Stimulated activated CD8-positive, alpha-beta memory T cell treated with anti-CD3 and anti-CD28 coated beads, Interleukin-4, amount 100 ng/mL, for 4 hours (primary cell): ENCODE results near the gene MAPRE2.
"Not testable (repeated sequence)": the region's sequence is repeated elsewhere in the genome, so short reads cannot be mapped to it uniquely, and the experiment has no call there.

Experiments used
- DNase-seq, 2 donors: peaks; one replicate each; pipeline ENCODE4 v3.0.0-alpha.2; 2020; ENCODE audit warnings: low read depth in 2 of 2, low spot score in 1 of 2

Gene MAPRE2

GRCh38 chr18:35089382-35089781, 48.2 kb downstream of the MAPRE2 start:
- DNase-seq: no peak

- no peak for DNase-seq
These were observed 48.8 kb downstream of the MAPRE2 start for GRCh38 chr18:35089891-35090550.

GRCh38 chr18:35091841-35092240, 50.6 kb downstream of the MAPRE2 start:
- DNase-seq: no peak

GRCh38 chr18:35095983-35096676, 54.9 kb downstream of the MAPRE2 start:
- DNase-seq: no peak

GRCh38 chr18:35096677-35097011, 55.4 kb downstream of the MAPRE2 start:
- no peak for DNase-seq

GRCh38 chr18:35097195-35097594, 56.0 kb downstream of the MAPRE2 start:
- no peak for DNase-seq

- no peak for DNase-seq
These were observed 56.5 kb downstream of the MAPRE2 start for GRCh38 chr18:35097763-35098162.

GRCh38 chr18:35099911-35100310, 58.7 kb downstream of the MAPRE2 start:
- no peak for DNase-seq

GRCh38 chr18:35104391-35105051, 63.3 kb downstream of the MAPRE2 start:
- DNase-seq: no peak

GRCh38 chr18:35106013-35106844, 65.0 kb downstream of the MAPRE2 start:
- no peak for DNase-seq

GRCh38 chr18:35106845-35107148, 65.6 kb downstream of the MAPRE2 start:
- DNase-seq: no peak

GRCh38 chr18:35107216-35107615, 66.0 kb downstream of the MAPRE2 start:
- no peak for DNase-seq

GRCh38 chr18:35108088-35108487, 66.9 kb downstream of the MAPRE2 start:
- DNase-seq: not testable (repeated sequence)

GRCh38 chr18:35110059-35110458, 68.8 kb downstream of the MAPRE2 start:
- DNase-seq: no peak

- DNase-seq: no peak
These were observed 69.6 kb downstream of the MAPRE2 start for GRCh38 chr18:35110554-35111485.

- DNase-seq: no peak
These were observed 71.5 kb downstream of the MAPRE2 start for GRCh38 chr18:35112696-35113095.

GRCh38 chr18:35114305-35114704, 73.1 kb downstream of the MAPRE2 start:
- no peak for DNase-seq

GRCh38 chr18:35116784-35117318, 75.6 kb downstream of the MAPRE2 start:
- no peak for DNase-seq

GRCh38 chr18:35117372-35117771, 76.2 kb downstream of the MAPRE2 start:
- DNase-seq: no peak

GRCh38 chr18:35117951-35118411, 76.8 kb downstream of the MAPRE2 start:
- no peak for DNase-seq
